BE2C (cell line): Measurements from ENCODE around the gene ADRA2B.
"Not testable (repeated sequence)": the region's sequence is repeated elsewhere in the genome, so short reads cannot be mapped to it uniquely, and the experiment has no call there.

Experiments used
- DNase-seq: peaks from one replicate; pipeline ENCODE4 v3.0.0-alpha.2; 2020
- H3K27me3 ChIP-seq: fragments of 250-450 bp; sonication (Bioruptor Pico); 2 replicates; pipeline ENCODE4 v1.5.1; 2020; ENCODE audit warnings: mild to moderate bottlenecking
- H3K36me3 ChIP-seq: fragments of 250-450 bp; sonication (Bioruptor Pico); 2 replicates; pipeline ENCODE4 v1.5.1; 2020; ENCODE audit warnings: mild to moderate bottlenecking
- H3K4me1 ChIP-seq: fragments of 250-450 bp; sonication (Bioruptor Pico); 2 replicates; pipeline ENCODE4 v1.5.1; 2020
- H3K4me3 ChIP-seq: 2 replicates; pipeline ENCODE4 v1.5.1; 2011; ENCODE audit warnings: low read depth, low read length
- H3K9me3 ChIP-seq: fragments of 250-450 bp; sonication (Bioruptor Pico); 2 replicates; pipeline ENCODE4 v1.5.1; 2020
- TF ChIP-seq, protein P1 (sequence below): IDR thresholded peaks from 2 replicates; pipeline ENCODE4 v1.5.1; 2012; ENCODE audit warnings: mild to moderate bottlenecking, low read depth, low read length

The ADRA2B gene

DNA sequence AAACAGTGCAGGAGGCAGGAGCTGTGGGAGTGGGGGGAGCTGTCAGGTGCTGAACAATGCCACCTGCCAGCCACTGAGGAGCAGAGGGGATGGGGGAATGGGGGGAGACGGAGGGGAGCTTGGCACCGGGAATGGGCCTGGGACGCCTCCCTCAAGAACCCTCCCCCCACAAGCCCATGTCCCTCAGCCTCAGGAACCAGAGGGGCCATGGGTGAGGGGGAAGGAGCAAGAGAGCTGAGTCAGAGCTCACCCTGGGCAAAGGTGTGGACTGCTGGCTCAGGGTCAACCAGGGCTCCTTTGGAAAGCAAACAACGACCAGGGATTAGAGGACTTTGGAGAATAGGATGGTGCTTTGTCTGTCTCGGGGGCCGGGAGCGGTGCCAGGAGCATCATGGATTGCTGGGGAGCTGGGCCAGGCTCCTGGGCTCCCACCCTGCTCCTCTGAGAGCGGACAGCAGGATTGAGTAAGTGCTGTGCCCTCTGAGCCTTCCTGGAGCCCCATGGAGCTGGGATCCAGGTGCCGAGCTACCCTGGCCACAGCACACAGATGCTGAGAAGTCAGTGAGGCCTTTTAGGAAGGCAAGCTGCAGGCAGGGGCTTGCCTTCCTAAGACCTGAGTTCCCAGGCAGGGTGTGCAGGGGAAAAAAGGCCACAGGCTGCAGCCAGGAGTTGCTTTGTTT, 48.3 kb downstream of the ADRA2B start:
- not testable (repeated sequence) for H3K4me3 ChIP-seq, H3K4me1 ChIP-seq, H3K36me3 ChIP-seq, H3K27me3 ChIP-seq, DNase-seq, H3K9me3 ChIP-seq

DNA sequence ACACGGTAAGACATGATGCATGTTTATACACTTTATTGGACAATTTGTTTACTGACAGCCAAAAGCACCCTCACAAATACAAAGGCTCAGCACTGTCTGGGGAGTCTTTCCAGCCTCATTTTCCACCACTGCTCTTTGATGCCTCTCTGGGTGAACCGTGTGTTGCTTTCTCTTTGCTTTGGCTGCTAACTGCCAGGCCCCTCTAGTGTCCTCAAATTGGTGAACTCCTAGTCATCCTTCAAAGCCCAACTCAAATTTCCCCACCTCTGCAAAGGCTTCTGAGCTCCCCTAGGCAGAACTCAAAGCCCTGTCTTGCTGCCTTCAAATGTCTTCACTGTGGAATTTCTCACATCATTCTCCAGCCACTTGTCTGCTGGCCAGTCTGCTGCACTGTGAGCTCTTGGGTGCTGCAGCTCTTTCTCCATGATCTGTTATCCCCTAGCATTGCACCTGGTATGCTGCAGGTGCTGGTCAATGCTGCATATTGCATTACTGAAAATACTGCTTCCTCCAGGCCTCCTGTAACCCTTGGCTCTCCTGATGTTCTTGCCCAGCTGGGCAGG, 49.2 kb downstream of the ADRA2B start:
- not testable (repeated sequence) for H3K27me3 ChIP-seq, DNase-seq, H3K9me3 ChIP-seq, H3K4me1 ChIP-seq, H3K36me3 ChIP-seq, H3K4me3 ChIP-seq

DNA sequence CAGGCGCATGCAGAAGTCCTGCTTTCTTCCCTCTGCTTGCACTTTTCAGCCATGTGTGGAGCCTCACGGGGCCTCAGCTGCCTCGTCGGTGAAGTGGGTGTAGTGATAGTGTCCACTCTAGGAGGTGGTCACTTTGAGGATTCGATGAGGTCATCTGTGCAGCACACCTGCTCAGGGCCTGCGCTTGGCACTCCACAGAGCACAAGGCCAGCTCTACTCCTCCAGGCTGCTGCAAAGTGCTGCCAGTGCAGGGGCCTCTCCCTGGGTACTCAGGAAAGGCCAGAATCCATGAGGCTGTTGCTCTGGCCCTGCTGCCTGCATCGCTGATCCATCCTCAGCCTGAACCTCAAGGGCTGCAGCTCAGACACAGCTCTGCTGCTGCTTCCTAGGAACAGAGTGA, 49.9 kb downstream of the ADRA2B start:
- not testable (repeated sequence) for H3K27me3 ChIP-seq, H3K4me3 ChIP-seq, H3K9me3 ChIP-seq, DNase-seq, H3K4me1 ChIP-seq, H3K36me3 ChIP-seq

DNA sequence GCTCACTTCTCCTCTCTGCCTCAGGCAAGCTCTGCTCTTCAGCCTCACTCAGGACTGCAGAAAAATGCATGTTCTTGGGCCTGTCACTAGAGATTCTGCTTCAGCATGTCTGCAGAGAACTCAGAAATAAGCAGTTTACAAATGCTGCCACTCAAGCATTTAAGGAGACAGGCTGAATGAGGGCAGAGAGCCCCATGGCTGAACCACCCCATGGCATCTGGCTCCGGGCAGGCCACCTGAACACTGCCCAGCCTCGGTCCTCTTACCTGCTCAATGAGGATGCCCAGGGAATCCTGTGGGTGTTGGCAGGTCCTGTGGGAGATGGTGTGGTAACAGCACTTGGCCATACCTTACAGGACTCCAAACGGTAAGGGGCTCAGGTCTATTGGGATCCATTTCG, 50.4 kb downstream of the ADRA2B start:
- not testable (repeated sequence) for DNase-seq, H3K4me1 ChIP-seq, H3K27me3 ChIP-seq, H3K36me3 ChIP-seq, H3K4me3 ChIP-seq, H3K9me3 ChIP-seq

DNA sequence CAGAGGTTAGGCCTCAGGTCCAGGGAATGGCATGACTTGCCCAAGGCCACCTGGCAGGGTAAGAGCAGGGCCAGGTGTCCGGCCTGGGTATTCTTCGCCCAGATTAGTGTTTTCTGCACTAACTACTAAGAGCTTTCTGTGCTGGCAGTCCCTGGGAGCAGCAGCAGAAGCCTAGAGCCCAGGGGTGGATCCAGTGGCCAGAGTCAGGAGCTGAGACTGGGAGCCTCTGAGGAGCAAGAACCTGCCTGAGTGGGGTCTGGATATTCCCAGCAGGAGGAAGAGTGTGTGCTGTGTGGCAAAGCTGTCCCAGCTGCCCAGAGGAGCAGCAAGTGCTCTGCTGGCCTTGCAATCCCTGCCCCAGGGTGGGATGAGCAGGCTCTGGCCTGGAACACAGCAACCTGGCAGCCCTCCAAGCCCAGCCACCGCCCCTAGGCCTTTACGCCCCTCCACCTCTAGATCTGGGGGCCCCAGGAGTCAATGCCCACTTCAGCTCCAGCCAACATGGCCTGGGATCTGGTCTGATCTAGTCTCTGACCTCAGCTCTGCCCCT, 50.9 kb downstream of the ADRA2B start:
- Histone ChIP-seq H3K36me3 (no peaks in the 10 kb centered on the region), H3K4me3 (no peak overlapping the region), H3K4me1 (no peaks in the 10 kb centered on the region), H3K27me3 (no peaks in the 10 kb centered on the region), H3K9me3 (no peaks in the 10 kb centered on the region)
- DNase-seq, result peak; percentile 44
- TF ChIP-seq, protein P1, sequence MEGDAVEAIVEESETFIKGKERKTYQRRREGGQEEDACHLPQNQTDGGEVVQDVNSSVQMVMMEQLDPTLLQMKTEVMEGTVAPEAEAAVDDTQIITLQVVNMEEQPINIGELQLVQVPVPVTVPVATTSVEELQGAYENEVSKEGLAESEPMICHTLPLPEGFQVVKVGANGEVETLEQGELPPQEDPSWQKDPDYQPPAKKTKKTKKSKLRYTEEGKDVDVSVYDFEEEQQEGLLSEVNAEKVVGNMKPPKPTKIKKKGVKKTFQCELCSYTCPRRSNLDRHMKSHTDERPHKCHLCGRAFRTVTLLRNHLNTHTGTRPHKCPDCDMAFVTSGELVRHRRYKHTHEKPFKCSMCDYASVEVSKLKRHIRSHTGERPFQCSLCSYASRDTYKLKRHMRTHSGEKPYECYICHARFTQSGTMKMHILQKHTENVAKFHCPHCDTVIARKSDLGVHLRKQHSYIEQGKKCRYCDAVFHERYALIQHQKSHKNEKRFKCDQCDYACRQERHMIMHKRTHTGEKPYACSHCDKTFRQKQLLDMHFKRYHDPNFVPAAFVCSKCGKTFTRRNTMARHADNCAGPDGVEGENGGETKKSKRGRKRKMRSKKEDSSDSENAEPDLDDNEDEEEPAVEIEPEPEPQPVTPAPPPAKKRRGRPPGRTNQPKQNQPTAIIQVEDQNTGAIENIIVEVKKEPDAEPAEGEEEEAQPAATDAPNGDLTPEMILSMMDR, result no peak

DNA sequence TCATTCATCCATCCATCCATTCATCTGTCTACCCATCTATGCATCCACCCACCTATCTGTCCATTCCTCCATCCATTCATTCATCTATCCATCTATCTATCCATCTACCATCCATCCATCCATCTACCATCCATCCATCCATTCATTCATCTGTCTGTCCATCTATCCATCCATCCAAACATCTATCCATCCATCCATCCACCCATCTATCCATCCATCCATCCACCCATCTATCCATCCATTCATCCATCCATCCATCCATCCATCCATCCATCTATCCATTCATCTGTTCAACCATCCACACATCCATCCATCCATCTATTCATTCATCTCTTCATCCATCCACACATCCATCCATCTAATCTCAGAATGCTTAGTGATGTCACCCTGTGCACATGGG, 51.6 kb downstream of the ADRA2B start:
- not testable (repeated sequence) for H3K27me3 ChIP-seq, H3K36me3 ChIP-seq, H3K9me3 ChIP-seq, H3K4me1 ChIP-seq, DNase-seq, H3K4me3 ChIP-seq

DNA sequence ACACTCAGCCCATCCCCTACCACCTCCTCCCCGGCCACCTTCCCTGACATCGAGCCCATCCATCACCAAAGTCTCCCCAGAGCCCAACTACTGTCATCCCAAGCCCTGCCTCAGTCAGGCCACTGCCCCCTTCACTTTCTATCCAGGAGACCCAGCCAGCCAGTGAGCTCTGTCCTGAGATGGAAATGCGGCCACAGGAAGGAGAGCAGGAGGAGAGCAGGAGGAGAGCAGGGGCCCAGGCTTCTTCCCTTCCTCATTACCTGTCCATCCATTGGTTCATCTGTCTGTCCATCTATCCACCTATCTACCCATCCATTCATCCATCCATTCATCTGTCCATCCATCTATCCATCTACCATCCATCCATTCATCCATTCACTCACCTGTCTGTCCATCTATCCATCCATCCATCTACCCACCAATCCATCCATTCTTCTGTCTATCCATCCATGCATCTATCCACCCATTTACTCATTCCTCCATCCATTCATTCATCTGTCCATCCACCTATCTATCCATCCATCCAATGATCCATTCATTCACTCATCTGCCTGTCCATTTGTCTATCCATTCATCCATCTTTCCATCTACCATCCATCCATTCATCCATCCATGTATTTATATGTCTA, 52.2 kb downstream of the ADRA2B start:
- not testable (repeated sequence) for H3K36me3 ChIP-seq, H3K9me3 ChIP-seq, H3K4me1 ChIP-seq, DNase-seq, H3K27me3 ChIP-seq, H3K4me3 ChIP-seq

DNA sequence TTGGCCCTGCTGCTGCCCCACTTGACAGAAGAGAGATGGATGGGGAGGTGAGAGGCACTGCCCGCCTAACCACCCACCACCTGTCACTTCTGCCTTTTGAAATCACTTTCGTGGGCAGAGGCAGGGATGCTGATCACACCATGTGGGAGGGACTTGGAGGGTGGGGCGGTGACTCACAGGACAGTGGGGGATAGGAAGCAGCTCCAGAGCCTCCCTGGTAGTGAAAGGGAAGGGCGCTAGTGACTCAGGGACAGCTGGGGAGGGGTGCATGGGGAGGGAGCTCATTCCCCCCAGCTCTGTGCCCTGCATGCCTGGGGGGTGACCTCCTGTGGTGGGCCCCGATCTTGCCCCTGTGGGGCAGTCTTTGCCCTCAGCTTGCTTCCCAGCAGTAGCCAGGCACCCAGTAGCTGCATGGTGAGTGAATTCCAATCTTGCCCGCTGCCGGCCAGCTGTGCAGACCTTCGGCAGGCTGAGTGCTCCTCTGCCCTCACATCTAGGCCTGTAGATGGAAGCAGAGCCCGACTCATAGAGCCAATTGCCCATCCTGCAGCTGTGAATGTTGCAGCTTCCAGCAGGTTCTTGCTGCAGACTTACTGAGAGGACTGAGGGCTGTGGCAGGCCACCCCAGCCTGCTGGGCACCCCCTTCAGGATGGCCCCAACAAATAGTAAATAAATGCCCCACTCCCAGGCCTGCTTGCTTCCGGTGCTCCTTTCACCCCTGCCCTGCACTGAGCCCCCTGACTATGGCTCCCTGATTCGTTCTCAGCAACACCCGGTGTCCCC, 53.1 kb downstream of the ADRA2B start:
- not testable (repeated sequence) for H3K36me3 ChIP-seq, H3K4me3 ChIP-seq, H3K9me3 ChIP-seq, H3K4me1 ChIP-seq, H3K27me3 ChIP-seq
- peak; percentile 26 for DNase-seq
